ENCODE results near the gene PCDH12.

Gene PCDH12

DNA sequence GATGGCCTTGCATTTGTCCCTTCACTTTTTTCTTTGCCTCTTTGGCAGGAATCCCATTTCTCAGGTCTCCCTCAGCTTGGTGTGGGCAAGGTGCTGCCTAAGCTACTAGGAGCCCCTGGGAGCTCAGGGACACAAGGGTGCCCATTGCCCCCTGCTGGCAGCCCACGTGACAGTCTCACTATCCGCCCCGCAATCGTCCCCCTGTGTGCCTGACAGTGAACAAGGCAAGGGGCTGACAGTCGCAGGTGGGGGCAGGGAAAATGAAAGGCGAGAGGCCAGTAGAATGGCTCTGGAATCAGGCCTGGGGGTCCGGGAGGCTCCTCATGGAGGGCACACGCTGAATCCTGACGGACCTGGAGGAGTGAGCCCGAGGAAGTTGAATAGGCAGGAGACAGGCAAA lies 2.0 kb upstream of the PCDH12 start:
- Mint-ChIP-seq H3K9me3 (no peaks in the 10 kb centered on the region), H3K36me3 (no peaks in the 10 kb centered on the region), H3K4me3 (no peak overlapping the region), H3K27me3 (peaks cover 3% of the 10 kb centered on the region), H3K27ac (peak overlapping the region; percentile 53), H3K4me1 (peaks cover 52% of the 10 kb centered on the region)
- CTCF ChIA-PET: interaction anchor here (0.7 to 10.4 kb wide), 39 partner anchors 8 to 341 kb away, joined by 3 to 155 read pairs (median 5); partner anchors contain the start of genes DELE1, PCDH1 and RNF14
- DNase-seq: peak; percentile 41

DNA sequence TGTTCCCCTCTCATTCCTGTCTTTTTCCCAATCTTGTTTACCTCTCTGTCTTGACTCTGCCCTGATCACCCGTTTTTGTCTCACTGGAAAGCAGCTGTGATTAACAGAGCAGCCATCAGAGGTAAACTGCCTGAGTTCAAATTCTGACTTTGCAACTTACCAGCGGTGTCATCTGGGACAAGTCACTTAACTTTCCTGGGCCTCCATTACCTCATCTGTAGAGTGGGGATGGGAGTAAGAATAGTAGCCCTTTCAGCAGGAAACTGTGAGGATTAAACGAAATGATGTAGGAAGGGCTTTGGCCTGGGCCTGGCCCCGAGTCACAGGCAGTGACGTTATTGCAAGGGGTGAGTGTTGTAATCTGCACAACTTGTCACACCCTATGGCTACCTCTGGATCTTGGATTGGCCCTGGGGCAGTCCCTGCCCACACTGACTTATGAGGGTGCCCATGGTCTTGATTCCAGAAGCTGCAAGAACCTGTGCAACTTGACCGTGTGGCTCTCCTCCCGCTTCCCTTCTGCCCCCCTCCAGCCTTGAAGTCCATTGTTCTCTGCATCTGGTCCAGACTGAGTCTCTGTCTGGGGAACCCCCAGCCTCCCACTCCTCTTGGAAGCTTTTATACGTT lies 657 bp upstream of the PCDH12 start:
- H3K27ac Mint-ChIP-seq: peak overlapping the region; percentile 86
- no peaks in the 10 kb centered on the region for H3K9me3 Mint-ChIP-seq
- H3K27me3 Mint-ChIP-seq: peaks cover 3% of the 10 kb centered on the region
- DNase-seq: no peak
- peak overlapping the region; percentile 77 for H3K4me3 Mint-ChIP-seq
- H3K36me3 Mint-ChIP-seq: no peaks in the 10 kb centered on the region
- peaks cover 59% of the 10 kb centered on the region for H3K4me1 Mint-ChIP-seq
- CTCF ChIA-PET: interaction anchor here (1.0 to 10.4 kb wide), 12 partner anchors 10 to 265 kb away, joined by 3 to 155 read pairs (median 6); partner anchors contain the start of genes DELE1, PCDH1 and RNF14

DNA sequence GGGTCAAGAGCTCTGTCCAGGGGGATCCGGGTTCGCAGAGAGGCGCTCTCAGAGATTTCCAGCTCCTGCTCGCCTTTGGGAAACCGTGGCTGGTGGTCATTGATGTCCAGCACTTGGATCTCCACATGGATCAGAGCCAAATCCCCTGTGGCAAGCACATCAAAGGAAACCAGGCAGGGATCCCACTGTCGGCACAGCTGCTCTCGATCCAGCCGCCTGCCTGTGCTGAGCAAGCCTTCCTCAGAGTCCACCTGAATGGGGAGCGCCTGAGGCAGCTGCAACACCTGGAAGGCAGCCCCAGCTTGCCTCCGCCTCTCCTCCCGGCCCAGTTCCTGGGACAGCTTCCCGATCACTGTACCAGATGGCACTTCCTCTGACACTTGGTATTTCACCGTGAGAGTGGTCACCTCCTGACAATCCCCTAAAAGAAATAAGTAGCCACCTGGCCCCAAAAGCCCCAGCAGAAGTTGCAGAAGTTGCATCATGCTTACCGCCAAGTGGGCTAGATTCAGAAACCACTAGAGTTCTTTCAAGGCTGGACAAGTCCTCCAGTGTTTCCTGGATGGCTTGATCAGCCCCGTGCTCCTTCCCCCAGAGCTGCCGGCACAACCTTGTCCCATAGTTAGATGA lies 520 bp downstream of the PCDH12 start:
- CTCF ChIA-PET: interaction anchor here (0.9 to 10.4 kb wide), 11 partner anchors 9 to 264 kb away, joined by 3 to 155 read pairs (median 5); partner anchors contain the start of genes PCDH1 and RNF14
- DNase-seq: no peak
- Mint-ChIP-seq H3K9me3 (no peaks in the 10 kb centered on the region), H3K27ac (peak overlapping the region; percentile 86), H3K27me3 (peaks cover 3% of the 10 kb centered on the region), H3K4me1 (peaks cover 59% of the 10 kb centered on the region), H3K4me3 (peak overlapping the region; percentile 77), H3K36me3 (no peaks in the 10 kb centered on the region)

DNA sequence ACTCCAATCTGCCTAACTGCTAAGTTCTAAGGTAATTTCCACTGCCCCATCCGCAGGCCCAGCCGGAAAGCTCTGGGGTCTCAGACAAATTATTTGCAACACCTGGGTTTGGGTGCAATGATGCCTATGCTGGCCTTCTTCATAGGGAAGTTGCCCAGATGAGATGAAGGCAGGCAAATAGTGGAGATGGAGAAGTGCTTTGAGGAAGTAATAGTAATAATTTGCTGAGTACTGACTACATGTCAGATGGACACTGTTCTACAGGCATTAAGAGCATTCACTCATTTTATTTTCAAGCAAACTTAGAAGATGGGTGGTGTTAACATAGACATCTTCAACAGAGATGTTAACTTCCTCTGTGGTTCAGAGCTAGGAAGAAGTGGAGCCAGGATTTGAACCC lies 3.8 kb downstream of the PCDH12 start:
- no peaks in the 10 kb centered on the region for H3K36me3 Mint-ChIP-seq
- no peak for DNase-seq
- H3K27ac Mint-ChIP-seq: no peak overlapping the region
- peaks cover 3% of the 10 kb centered on the region for H3K27me3 Mint-ChIP-seq
- peaks cover 52% of the 10 kb centered on the region for H3K4me1 Mint-ChIP-seq
- H3K9me3 Mint-ChIP-seq: no peaks in the 10 kb centered on the region
- CTCF ChIA-PET: interaction anchor here (0.5 to 1.5 kb wide), 5 partner anchors 10 to 262 kb away, joined by 3 to 5 read pairs (median 4); no protein-coding TSS in a partner anchor
- H3K4me3 Mint-ChIP-seq: no peak overlapping the region

DNA sequence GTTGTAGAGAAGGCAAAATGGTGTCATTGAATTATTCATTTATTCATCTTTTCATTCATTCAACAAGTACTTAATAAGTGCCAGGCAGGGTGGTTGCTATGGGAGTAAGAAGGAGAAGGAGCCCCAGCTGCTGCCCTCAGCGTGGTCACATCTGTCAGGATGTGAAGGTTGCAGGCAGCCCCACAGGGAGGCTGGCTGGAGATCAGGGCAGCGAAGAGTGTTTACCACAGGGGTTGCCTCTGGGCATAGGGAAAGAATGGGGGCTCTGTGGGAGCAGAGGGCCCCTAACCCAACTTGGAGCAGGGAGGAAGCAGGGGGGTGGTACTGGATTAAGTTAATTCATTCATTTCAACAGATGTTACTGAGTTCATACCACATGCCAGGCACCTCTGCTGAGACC lies 6.0 kb downstream of the PCDH12 start:
- Mint-ChIP-seq H3K4me3 (no peak overlapping the region), H3K27ac (no peak overlapping the region), H3K4me1 (peaks cover 31% of the 10 kb centered on the region), H3K27me3 (peaks cover 9% of the 10 kb centered on the region), H3K36me3 (no peaks in the 10 kb centered on the region), H3K9me3 (no peaks in the 10 kb centered on the region)
- CTCF ChIA-PET: interaction anchor here (1.7 to 3.3 kb wide), 2 partner anchors 9 to 260 kb away, joined by 8 to 16 read pairs; no protein-coding TSS in a partner anchor
- no peak for DNase-seq

DNA sequence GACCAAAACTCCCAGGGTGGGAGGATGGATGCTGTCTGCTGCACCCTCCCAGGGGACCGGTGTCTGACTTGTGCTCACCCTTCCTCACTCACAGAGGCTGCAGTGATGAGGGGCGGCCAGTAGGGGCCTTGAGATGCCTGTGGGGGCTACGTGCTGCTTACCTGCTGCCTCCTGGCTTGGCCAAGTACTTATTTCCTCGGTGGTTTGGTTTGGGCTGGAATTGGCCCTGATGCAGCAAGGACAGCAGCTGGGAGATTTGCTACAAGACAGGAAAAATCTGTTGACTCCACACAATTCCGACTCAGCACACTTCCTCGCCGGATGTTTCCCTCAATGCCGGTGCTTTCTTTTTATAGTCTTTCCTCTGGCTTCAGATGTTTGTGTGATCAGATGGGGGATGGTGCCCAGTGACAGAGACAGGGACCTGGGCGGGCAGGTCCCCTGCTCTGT lies 6.6 kb downstream of the PCDH12 start:
- Mint-ChIP-seq H3K4me3 (no peak overlapping the region), H3K27ac (no peak overlapping the region), H3K36me3 (no peaks in the 10 kb centered on the region), H3K27me3 (peaks cover 6% of the 10 kb centered on the region), H3K4me1 (peaks cover 28% of the 10 kb centered on the region), H3K9me3 (no peaks in the 10 kb centered on the region)
- peak; percentile 41 for DNase-seq
- CTCF ChIA-PET: interaction anchor here (0.6 to 3.3 kb wide), 4 partner anchors 8 to 259 kb away, joined by 3 to 16 read pairs (median 6); no protein-coding TSS in a partner anchor

DNA sequence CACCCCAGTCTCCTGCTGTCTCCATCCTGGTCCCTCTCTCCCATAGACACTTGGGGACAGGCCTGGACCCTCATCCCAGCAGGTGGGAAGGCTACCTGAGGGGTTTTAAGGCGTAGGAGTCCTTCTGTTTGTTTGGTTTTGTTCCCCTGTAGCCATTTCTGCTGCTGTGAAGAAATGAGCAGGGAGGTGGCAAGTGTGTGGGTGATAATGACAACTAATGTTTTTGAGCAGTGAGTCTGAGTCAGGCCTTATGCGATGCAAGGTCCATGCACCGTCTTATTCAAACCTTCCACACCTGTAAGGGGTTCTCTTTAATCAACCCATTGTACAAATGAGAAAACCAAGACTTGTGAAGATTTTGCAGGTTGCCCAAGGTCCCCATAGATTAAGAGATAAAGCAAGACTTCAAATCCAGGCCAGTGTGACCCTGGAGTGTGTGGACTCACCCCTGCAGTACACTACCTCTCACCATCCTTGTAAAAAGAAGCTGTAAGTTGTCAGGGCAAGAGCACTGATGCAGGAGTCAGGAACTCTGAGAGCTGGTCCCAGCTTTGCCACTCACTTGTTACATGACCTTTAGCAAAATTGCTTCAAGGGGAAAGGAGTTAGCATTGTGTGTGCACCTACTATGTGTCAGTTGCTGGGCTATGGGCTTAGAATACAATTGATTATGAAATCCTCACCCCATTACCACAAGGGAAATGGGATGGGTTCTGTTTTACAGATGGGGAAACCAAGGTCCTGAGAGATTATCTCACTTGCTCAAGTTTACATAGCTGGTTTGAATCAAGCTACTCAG lies 7.6 kb downstream of the PCDH12 start:
- Mint-ChIP-seq H3K27ac (no peak overlapping the region), H3K27me3 (peaks cover 6% of the 10 kb centered on the region), H3K4me3 (no peak overlapping the region), H3K36me3 (no peaks in the 10 kb centered on the region), H3K9me3 (no peaks in the 10 kb centered on the region), H3K4me1 (peaks cover 28% of the 10 kb centered on the region)
- DNase-seq: no peak
- CTCF ChIA-PET: interaction anchor here (3.3 kb wide), 1 partner anchor 11 kb away, joined by 16 read pairs; no protein-coding TSS in a partner anchor

DNA sequence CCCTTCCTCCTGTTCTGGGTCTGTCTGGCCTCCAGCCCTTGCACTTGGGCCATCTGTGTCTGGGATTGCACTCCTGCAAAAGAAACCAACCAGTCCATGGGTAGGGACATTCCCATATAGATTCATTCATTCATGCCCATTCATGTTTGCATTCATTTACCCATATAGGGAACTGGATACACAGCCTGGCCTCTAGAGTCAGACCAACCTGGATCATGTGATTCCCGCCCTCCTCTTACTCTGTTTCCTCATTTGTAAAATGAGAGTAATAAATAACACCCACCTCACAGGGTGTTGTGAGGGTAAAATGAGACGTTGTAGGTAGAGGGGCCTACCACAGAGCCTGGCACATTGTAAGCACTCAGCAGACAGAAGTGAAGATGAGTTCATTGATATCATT lies 8.5 kb downstream of the PCDH12 start:
- Mint-ChIP-seq H3K27ac (no peak overlapping the region), H3K9me3 (no peaks in the 10 kb centered on the region), H3K36me3 (no peaks in the 10 kb centered on the region), H3K4me1 (peaks cover 27% of the 10 kb centered on the region), H3K4me3 (no peak overlapping the region), H3K27me3 (peaks cover 6% of the 10 kb centered on the region)
- no peak for DNase-seq
- CTCF ChIA-PET: interaction anchor here (0.6 to 1.1 kb wide), 2 partner anchors 19 to 64 kb away, joined by 3 read pairs; partner anchors contain the start of gene RNF14

DNA sequence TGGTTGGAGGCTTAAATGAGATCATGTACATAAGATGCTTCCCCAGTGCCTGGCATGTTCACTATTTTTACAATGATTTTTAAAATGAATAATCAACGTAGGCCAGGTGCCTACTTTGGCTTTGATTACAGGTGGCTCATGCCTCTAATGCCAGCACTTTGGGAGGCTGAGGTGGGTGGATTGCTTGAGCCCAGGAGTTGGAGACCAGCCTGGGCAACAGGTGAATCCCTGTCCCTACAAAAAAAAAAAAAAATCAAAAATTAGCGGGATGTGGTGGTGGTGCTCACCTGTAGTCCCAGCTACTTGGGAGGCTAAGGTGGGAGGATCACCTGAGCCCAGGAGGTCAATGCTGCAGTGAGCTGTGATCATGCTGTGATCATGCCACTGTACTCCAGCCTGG lies 9.2 kb downstream of the PCDH12 start:
- no peak for DNase-seq
- Mint-ChIP-seq H3K36me3 (no peaks in the 10 kb centered on the region), H3K4me3 (no peak overlapping the region), H3K27me3 (peaks cover 6% of the 10 kb centered on the region), H3K4me1 (peaks cover 21% of the 10 kb centered on the region), H3K9me3 (no peaks in the 10 kb centered on the region), H3K27ac (no peak overlapping the region)
- CTCF ChIA-PET: interaction anchor here (0.6 to 2.8 kb wide), 4 partner anchors 9 to 63 kb away, joined by 3 to 13 read pairs (median 4); partner anchors contain the start of genes PCDH12 and RNF14

DNA sequence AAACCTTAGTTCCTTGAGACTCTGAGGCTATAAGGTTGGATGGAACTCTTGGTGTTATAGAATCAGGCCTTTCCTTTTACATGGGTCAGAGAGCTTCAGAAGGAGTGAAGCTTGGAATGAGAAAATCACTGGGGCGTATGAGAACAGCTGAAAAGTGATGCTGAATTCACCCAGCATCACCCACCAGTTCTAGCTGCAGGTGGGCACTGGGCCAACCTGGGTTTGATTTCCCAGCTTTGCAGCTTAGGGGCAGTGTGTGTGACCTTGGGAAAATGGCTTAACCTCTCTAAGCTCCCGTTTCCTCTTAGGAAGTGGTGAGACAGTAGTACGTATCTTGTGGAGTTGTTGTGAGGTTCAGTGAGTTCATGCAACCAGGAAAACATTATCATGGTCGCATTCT lies 10.7 kb downstream of the PCDH12 start:
- Mint-ChIP-seq H3K36me3 (no peaks in the 10 kb centered on the region), H3K4me3 (no peak overlapping the region), H3K4me1 (peaks cover 20% of the 10 kb centered on the region), H3K9me3 (no peaks in the 10 kb centered on the region), H3K27ac (no peak overlapping the region), H3K27me3 (peaks cover 6% of the 10 kb centered on the region)
- CTCF ChIA-PET: interaction anchor here (1.0 to 2.8 kb wide), 4 partner anchors 10 to 256 kb away, joined by 3 to 13 read pairs (median 4); partner anchors contain the start of gene PCDH12
- DNase-seq: no peak

DNA sequence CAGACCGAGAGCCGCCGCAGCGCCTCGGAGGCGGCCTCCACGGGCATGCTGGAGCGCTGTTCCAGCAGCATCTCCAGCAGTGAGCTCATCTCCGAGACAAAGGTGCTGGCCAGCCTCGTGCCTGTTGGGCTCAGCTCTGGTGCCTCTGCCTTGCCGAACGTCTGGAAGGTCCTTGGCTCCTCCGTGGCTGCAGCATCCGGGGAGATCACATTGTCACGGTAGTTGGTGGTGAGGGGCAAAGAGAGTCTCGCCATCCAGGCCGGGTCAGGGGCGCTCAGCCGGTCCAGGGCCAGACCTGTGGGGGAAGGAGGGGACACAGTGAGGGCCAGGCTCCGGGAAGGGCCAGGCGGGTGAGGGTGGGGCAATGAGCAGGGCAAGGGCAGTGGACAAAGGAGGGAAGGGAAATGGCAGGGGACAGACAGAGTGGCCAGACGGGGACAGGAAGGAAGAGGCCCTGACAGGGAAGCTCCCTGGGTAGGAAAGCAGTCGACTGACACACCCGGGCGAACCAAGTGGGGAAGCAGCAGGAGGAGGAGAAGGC lies 12.4 kb downstream of the PCDH12 start:
- H3K27me3 Mint-ChIP-seq: peaks cover 6% of the 10 kb centered on the region
- peaks cover 11% of the 10 kb centered on the region for H3K4me1 Mint-ChIP-seq
- CTCF ChIA-PET: interaction anchor here (1.3 kb wide), 1 partner anchor 16 kb away, joined by 3 read pairs; no protein-coding TSS in a partner anchor
- H3K4me3 Mint-ChIP-seq: no peak overlapping the region
- peaks cover 7% of the 10 kb centered on the region for H3K36me3 Mint-ChIP-seq
- no peak for DNase-seq
- no peaks in the 10 kb centered on the region for H3K9me3 Mint-ChIP-seq
- H3K27ac Mint-ChIP-seq: no peak overlapping the region

DNA sequence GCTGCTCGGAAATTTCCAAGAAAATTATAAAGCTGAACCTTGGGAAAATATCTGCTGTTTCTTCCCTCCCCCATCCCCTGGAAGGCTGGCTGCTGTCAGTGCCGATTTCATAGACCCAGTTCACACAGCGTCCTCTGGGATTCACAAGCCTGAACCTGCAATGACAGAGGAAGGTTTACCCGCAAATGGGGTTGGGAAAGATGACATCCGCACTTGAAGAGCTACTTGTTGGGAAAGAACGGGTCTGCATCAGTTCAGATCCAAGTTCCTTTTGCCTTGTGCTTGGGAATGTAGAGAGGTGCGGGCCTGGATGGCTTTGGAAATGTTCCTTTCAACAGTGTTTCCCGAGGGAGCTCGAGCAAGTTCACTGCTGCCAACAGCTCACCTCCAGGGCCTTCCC lies 13.9 kb downstream of the PCDH12 start:
- CTCF ChIA-PET: interaction anchor here (5.0 kb wide), 1 partner anchor 15 kb away, joined by 39 read pairs; the partner anchor contains the start of gene PCDH12
- no peak for DNase-seq
- Mint-ChIP-seq H3K4me3 (no peak overlapping the region), H3K9me3 (no peaks in the 10 kb centered on the region), H3K27ac (no peak overlapping the region), H3K36me3 (peaks cover 19% of the 10 kb centered on the region), H3K4me1 (peaks cover 10% of the 10 kb centered on the region), H3K27me3 (peaks cover 6% of the 10 kb centered on the region)

DNA sequence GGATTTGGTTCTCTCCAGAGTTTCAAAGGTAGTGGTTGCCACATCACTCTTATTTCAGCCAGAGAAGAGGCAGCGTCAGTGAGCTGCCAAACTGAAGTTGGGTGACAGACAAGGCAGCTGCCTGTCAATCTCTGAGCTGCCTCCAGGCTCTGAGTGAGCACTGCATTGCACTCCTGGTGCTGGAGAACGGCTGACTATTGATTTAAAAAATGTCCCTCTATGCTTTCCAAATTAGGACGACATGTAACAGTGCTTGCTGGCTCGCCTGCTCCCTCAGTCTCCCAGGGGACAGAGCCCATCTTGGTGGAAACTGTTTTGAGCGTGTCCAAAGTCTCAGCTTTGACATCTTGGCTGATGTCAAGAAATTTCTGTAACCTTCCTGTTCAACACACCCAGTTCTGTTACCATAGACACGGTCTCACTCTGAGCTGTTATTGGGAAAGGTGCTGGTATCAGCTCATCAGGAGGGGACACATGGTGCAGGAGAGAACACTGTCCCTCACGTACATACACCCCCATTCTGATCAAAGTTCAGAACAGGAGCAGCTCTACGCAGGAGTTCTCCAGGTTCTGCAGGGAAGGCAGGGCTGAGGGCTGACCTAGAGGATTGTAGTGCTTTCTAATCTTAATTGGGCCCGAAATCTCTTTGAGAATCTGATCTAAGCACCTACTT lies 15.7 kb downstream of the PCDH12 start:
- H3K27ac Mint-ChIP-seq: no peak overlapping the region
- peaks cover 10% of the 10 kb centered on the region for H3K4me1 Mint-ChIP-seq
- CTCF ChIA-PET: interaction anchor here (1.1 to 5.0 kb wide), 3 partner anchors 9 to 17 kb away, joined by 3 to 39 read pairs (median 3); partner anchors contain the start of gene PCDH12
- no peak for DNase-seq
- H3K4me3 Mint-ChIP-seq: no peak overlapping the region
- H3K27me3 Mint-ChIP-seq: peaks cover under 1% of the 10 kb centered on the region
- peaks cover 24% of the 10 kb centered on the region for H3K36me3 Mint-ChIP-seq
- no peaks in the 10 kb centered on the region for H3K9me3 Mint-ChIP-seq

Measured in activated naive CD4-positive, alpha-beta T cell treated with anti-CD3 and anti-CD28 coated beads, Interleukin-2, amount 10 ng/mL, durations not matched to agents 7 days and 5 days (primary cell).